ENCODE data around the gene OR1J4.

DNA sequence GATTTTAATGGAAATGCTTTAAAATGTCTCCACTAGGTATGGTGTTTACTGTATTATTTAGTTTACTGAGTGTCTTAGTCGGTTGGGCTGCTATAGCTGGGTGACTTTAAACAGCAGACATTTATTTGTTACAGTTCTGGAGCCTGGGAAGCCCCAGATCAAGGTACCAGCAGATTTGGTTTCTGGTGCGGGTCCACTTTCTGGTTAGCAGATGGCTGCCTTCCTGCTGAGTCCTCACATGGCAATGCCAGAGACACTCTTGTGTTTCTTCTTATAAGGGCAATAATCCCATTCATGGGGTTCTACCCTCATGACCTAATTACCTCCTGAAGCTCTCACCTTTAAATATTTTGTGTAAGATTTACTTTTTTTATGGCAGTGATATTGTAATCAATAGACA, 715 bp upstream of the OR1J4 start:
- TF ChIP-seq, protein P1, sequence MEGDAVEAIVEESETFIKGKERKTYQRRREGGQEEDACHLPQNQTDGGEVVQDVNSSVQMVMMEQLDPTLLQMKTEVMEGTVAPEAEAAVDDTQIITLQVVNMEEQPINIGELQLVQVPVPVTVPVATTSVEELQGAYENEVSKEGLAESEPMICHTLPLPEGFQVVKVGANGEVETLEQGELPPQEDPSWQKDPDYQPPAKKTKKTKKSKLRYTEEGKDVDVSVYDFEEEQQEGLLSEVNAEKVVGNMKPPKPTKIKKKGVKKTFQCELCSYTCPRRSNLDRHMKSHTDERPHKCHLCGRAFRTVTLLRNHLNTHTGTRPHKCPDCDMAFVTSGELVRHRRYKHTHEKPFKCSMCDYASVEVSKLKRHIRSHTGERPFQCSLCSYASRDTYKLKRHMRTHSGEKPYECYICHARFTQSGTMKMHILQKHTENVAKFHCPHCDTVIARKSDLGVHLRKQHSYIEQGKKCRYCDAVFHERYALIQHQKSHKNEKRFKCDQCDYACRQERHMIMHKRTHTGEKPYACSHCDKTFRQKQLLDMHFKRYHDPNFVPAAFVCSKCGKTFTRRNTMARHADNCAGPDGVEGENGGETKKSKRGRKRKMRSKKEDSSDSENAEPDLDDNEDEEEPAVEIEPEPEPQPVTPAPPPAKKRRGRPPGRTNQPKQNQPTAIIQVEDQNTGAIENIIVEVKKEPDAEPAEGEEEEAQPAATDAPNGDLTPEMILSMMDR (IDR thresholded peaks at IDR 0.05; ENCODE audit: insufficient read depth, low read length) = no peak
- TF ChIP-seq POLR2AphosphoS5 (IDR thresholded peaks at IDR 0.05; ENCODE audit: low read depth) = no peak
- TF ChIP-seq, protein P2, sequence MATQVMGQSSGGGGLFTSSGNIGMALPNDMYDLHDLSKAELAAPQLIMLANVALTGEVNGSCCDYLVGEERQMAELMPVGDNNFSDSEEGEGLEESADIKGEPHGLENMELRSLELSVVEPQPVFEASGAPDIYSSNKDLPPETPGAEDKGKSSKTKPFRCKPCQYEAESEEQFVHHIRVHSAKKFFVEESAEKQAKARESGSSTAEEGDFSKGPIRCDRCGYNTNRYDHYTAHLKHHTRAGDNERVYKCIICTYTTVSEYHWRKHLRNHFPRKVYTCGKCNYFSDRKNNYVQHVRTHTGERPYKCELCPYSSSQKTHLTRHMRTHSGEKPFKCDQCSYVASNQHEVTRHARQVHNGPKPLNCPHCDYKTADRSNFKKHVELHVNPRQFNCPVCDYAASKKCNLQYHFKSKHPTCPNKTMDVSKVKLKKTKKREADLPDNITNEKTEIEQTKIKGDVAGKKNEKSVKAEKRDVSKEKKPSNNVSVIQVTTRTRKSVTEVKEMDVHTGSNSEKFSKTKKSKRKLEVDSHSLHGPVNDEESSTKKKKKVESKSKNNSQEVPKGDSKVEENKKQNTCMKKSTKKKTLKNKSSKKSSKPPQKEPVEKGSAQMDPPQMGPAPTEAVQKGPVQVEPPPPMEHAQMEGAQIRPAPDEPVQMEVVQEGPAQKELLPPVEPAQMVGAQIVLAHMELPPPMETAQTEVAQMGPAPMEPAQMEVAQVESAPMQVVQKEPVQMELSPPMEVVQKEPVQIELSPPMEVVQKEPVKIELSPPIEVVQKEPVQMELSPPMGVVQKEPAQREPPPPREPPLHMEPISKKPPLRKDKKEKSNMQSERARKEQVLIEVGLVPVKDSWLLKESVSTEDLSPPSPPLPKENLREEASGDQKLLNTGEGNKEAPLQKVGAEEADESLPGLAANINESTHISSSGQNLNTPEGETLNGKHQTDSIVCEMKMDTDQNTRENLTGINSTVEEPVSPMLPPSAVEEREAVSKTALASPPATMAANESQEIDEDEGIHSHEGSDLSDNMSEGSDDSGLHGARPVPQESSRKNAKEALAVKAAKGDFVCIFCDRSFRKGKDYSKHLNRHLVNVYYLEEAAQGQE (IDR thresholded peaks at IDR 0.05; ENCODE audit: insufficient replicate concordance, low read depth) = no peak

All from HL-60 (cell line).